ENCODE results near the gene MEG3.

- TF ChIP-seq, protein P1, sequence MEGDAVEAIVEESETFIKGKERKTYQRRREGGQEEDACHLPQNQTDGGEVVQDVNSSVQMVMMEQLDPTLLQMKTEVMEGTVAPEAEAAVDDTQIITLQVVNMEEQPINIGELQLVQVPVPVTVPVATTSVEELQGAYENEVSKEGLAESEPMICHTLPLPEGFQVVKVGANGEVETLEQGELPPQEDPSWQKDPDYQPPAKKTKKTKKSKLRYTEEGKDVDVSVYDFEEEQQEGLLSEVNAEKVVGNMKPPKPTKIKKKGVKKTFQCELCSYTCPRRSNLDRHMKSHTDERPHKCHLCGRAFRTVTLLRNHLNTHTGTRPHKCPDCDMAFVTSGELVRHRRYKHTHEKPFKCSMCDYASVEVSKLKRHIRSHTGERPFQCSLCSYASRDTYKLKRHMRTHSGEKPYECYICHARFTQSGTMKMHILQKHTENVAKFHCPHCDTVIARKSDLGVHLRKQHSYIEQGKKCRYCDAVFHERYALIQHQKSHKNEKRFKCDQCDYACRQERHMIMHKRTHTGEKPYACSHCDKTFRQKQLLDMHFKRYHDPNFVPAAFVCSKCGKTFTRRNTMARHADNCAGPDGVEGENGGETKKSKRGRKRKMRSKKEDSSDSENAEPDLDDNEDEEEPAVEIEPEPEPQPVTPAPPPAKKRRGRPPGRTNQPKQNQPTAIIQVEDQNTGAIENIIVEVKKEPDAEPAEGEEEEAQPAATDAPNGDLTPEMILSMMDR (IDR thresholded peaks at IDR 0.05) = no peak
- TF ChIP-seq POLR2A (IDR thresholded peaks at IDR 0.05) = no peak
- no peak for TF ChIP-seq POLR2AphosphoS5 (IDR thresholded peaks at IDR 0.05)
- no peak for TF ChIP-seq EP300 (IDR thresholded peaks at IDR 0.05)
These were observed 54.6 kb downstream of the MEG3 start for GRCh38 chr14:100880271-100881101.

All from suprapubic skin (tissue), 4 donors.